NT2/D1 (cell line): ENCODE results near the gene SLC35B4.
"Not testable (repeated sequence)": the region's sequence is repeated elsewhere in the genome, so short reads cannot be mapped to it uniquely, and the experiment has no call there.

Source experiments
- SUZ12 ChIP-seq: IDR thresholded peaks from 2 replicates; pipeline ENCODE4 v1.6.1; 2011; ENCODE audit not compliant: insufficient read length, insufficient read depth; ENCODE audit errors: extremely low read depth
- YY1 ChIP-seq: IDR thresholded peaks from 2 replicates; pipeline ENCODE4 v1.6.1; 2011; ENCODE audit not compliant: insufficient read length, insufficient read depth
- ZNF274 ChIP-seq: IDR thresholded peaks from 2 replicates; pipeline ENCODE4 v1.6.1; 2011; ENCODE audit warnings: mild to moderate bottlenecking, low read depth, low read length

DNA sequence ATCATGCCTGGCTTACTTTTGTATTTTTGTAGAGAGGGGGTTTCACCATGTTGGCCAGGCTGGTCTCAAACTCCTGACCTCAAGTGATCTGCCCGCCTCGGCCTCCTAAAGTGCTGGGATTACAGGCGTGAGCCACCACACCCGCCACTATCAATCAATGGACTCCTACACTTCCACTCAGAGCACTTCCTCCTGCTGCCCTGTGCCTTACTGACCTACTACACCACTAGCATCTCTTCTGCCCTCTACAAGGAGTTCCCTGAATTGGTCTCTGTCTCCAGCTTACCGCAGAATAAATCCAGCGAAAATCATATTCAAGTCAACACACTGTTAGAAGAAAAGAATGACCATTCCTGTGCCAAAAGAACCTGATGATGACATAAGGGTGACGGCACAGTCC lies 20.7 kb downstream of the SLC35B4 start:
- TF ChIP-seq YY1, ZNF274, SUZ12: not testable (repeated sequence)
